Nephron progenitor cell (in vitro differentiated cells): ENCODE data around the gene KRT3.
A peak's percentile ranks its signal among the peaks of the same experiment; 100 is the strongest.

ENCODE experiments used
- DNase-seq: peaks from one replicate; pipeline ENCODE4 v3.0.0; 2021
- H3K27ac Mint-ChIP-seq: 2 replicates; pipeline ENCODE4 v1.8.0; 2021; ENCODE audit warnings: mild to moderate bottlenecking, moderate library complexity, mixed read lengths
- H3K27me3 Mint-ChIP-seq: 2 replicates; pipeline ENCODE4 v1.8.0; 2021; ENCODE audit warnings: mild to moderate bottlenecking, low read depth, mixed read lengths; ENCODE audit not compliant: poor library complexity
- H3K36me3 Mint-ChIP-seq: 2 replicates; pipeline ENCODE4 v1.8.0; 2021; ENCODE audit warnings: low read depth, mixed read lengths
- H3K4me1 Mint-ChIP-seq: 2 replicates; pipeline ENCODE4 v1.8.0; 2021; ENCODE audit warnings: mixed read lengths
- H3K4me3 Mint-ChIP-seq: 2 replicates; pipeline ENCODE4 v1.8.0; 2021; ENCODE audit warnings: mild to moderate bottlenecking, moderate library complexity, mixed read lengths
- H3K9me3 Mint-ChIP-seq: 2 replicates; pipeline ENCODE4 v1.8.0; 2021; ENCODE audit warnings: mild to moderate bottlenecking, moderate library complexity, mixed read lengths
- CTCF ChIP-seq: fragments of 200-600 bp; sonication (generic); IDR thresholded peaks from 2 replicates; pipeline ENCODE4 v1.5.0; 2021; ENCODE audit warnings: antibody characterized with exemption

The KRT3 gene

GRCh38 chr12:52837413-52837741 is 41.5 kb upstream of the KRT3 start:
- no peaks in the 10 kb centered on the region for H3K36me3 Mint-ChIP-seq
- no peaks in the 10 kb centered on the region for H3K9me3 Mint-ChIP-seq
- H3K27ac Mint-ChIP-seq, result no peak overlapping the region
- peaks cover 12% of the 10 kb centered on the region for H3K4me1 Mint-ChIP-seq
- no peak overlapping the region for H3K4me3 Mint-ChIP-seq
- peaks cover 20% of the 10 kb centered on the region for H3K27me3 Mint-ChIP-seq
- no peak for TF ChIP-seq CTCF
- no peak for DNase-seq

DNA sequence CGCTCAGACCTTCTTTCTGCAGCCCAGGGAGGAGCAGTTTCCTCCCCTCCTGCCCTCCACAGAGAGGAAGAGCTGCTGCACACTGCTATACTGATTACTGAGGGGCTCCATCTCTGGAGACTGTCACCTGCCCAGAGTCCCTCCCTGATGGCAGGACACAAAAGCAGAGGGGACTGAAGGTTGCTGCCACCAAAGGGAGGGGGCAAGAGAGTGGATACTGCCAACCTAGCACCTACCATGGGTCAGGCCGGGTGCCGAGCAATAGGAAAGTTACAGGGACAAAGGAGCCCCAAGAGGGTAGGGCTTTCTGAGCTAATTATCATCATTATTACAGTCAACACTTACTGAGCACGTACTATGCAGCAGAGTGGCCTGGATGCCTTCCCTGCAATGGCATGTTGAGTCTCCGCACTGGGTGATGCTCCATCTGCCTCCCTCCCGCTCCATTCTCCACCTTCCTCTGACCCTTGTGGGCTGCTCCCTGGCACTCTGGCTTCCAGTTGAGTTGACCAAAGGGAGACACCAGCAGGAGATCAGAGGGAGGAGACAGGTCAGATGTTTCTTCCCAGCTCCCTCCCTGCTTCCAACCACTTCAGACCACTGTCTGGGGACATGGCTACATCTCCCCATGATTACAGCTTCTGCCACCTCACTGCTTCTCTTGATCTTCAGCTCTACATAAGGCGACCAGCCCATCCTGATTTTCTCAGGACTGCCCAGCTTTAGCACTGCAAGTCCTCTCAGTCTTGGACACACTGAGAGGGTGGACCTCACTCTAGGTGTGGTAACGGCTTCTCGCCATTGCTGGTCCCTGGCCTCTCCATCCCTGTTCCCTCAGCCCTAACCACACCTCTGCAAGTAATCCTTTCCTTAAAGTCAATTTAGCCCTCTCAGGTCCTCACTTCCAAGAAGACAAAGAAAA is 40.8 kb upstream of the KRT3 start:
- Mint-ChIP-seq H3K9me3 (no peaks in the 10 kb centered on the region), H3K27me3 (peaks cover 22% of the 10 kb centered on the region), H3K36me3 (no peaks in the 10 kb centered on the region), H3K4me3 (no peak overlapping the region), H3K4me1 (peaks cover 12% of the 10 kb centered on the region), H3K27ac (no peak overlapping the region)
- TF ChIP-seq CTCF, result no peak
- DNase-seq, result no peak

- Mint-ChIP-seq H3K27me3 (peaks cover 27% of the 10 kb centered on the region), H3K4me3 (no peak overlapping the region), H3K9me3 (no peaks in the 10 kb centered on the region), H3K36me3 (no peaks in the 10 kb centered on the region), H3K27ac (peak overlapping the region; percentile 93), H3K4me1 (peaks cover 12% of the 10 kb centered on the region)
- no peak for DNase-seq
- TF ChIP-seq CTCF, result no peak
These were observed 40.1 kb upstream of the KRT3 start for GRCh38 chr12:52836042-52836466.

DNA sequence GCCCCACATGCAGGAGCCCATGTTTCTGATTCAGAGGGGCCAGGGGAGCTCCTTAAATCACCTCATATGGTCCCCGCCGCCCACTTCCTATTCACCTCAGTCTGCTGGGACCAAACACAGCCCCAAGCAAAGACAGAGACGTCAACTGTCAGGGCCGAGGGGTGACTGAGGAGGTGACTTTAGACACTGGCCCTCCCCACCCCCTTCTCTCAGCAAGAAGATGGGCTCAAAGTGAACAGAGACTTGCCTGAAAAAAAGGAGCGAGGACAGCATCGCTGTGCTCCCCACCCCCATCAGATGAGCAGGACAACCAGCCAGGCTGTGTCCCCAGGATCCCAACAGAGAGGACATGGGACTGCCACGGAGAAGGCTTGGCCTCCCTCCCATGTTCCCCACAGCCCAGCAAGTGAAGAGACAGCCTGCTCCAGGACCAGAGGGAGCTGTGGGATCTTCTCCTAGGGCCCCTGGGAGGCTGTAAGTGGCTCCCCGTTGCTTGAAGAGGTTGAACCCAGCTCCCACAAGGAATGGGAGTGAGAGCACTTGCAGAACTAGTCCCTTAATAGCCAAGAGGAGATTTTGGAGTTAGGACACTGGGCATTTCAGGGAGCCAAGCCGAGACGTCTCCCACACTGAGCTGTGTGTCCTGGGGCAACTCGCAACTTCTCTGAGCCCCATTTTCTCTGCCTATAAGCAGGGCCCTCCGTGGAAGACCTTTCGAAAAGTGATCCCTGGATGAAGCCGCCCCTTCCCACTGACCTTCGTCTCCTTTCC is 39.5 kb upstream of the KRT3 start:
- Mint-ChIP-seq H3K36me3 (no peaks in the 10 kb centered on the region), H3K9me3 (no peaks in the 10 kb centered on the region), H3K4me1 (peaks cover 12% of the 10 kb centered on the region), H3K27ac (peak overlapping the region; percentile 93), H3K27me3 (peaks cover 27% of the 10 kb centered on the region), H3K4me3 (no peak overlapping the region)
- DNase-seq, result no peak
- no peak for TF ChIP-seq CTCF

DNA sequence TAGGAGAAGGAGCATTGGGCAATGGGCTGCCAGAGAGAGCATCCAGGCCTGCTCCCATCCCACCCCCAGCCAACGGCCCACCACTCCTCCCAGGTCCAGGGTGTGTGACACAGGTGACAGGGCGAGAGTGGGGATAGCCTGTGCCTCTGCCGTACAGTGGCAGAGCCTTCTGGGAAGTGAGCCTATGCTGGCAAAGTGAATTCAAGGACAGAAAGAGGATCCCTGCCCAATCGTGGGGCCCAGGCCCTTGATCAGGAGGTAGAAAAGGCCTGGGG is 38.7 kb upstream of the KRT3 start:
- no peak for DNase-seq
- no peak for TF ChIP-seq CTCF
- Mint-ChIP-seq H3K4me3 (no peak overlapping the region), H3K9me3 (no peaks in the 10 kb centered on the region), H3K36me3 (no peaks in the 10 kb centered on the region), H3K4me1 (peaks cover 12% of the 10 kb centered on the region), H3K27me3 (peaks cover 20% of the 10 kb centered on the region), H3K27ac (no peak overlapping the region)
